H1 (cell line): ENCODE data around the gene NPHS2. TPM values are rescaled to one million over a fixed set of nuclear protein-coding genes. Genes with fewer than 3 reads are reported as not detected.

Experiments used
- CTCF ChIA-PET: fragments of 300-600 bp; sonication (Branson Sonifier 250); formaldehyde crosslinking; loops from one replicate; lab custom pipeline; 2021; ENCODE audit not compliant: partially characterized antibody; lab: Charles Lee
- POLR2A ChIA-PET: fragments of 300-600 bp; sonication (Branson Sonifier 250); formaldehyde crosslinking; loops from one replicate; lab custom pipeline; 2021; ENCODE audit warnings: inconsistent platforms; ENCODE audit not compliant: partially characterized antibody; lab: Charles Lee
- DNase-seq, 2 experiments: peaks; one replicate each; pipeline versions ENCODE4 v3.0.0 to v3.0.0-alpha.2; 2010 to 2022; ENCODE audit warnings: low spot score in 2 of 2, low read depth in 1 of 2, mixed read lengths in 1 of 2
- FAIRE-seq: peaks from 2 replicates; lab custom pipeline; 2011; peaks lifted over from hg19 to GRCh38; lab: Jason Lieb, UNC
- H2AFZ ChIP-seq: 2 replicates; pipeline ENCODE4 v1.8.1; 2012; ENCODE audit warnings: low read length, inconsistent platforms
- H2AK5ac ChIP-seq: 2 replicates; pipeline ENCODE4 v1.6.1; 2013; ENCODE audit warnings: low read depth, low read length
- H2BK120ac ChIP-seq: replicated peaks from 2 replicates; pipeline ENCODE3; 2013; ENCODE audit warnings: low read depth, low read length, inconsistent platforms
- H2BK12ac ChIP-seq: 2 replicates; pipeline ENCODE4 v1.6.1; 2013; ENCODE audit warnings: low read depth, low read length
- H2BK15ac ChIP-seq: 2 replicates; pipeline ENCODE4 v1.6.1; 2013; ENCODE audit warnings: low read length
- H2BK20ac ChIP-seq: 2 replicates; pipeline ENCODE4 v1.6.1; 2013; ENCODE audit warnings: low read length
- H2BK5ac ChIP-seq: 2 replicates; pipeline ENCODE4 v1.6.1; 2013; ENCODE audit warnings: low read depth, low read length
- H3K14ac ChIP-seq: 2 replicates; pipeline ENCODE4 v1.6.1; 2013; ENCODE audit warnings: inconsistent platforms; ENCODE audit not compliant: insufficient read length
- H3K18ac ChIP-seq: 2 replicates; pipeline ENCODE4 v1.6.1; 2013; ENCODE audit warnings: low read length; ENCODE audit errors: extremely low read depth
- H3K23ac ChIP-seq: 2 replicates; pipeline ENCODE4 v1.6.1; 2013; ENCODE audit warnings: inconsistent platforms; ENCODE audit not compliant: insufficient read length
- H3K23me2 ChIP-seq: 2 replicates; pipeline ENCODE4 v1.6.1; 2013; ENCODE audit warnings: low read depth, low read length
- H3K27ac ChIP-seq: 2 replicates; pipeline ENCODE4 v1.6.1; 2011; ENCODE audit warnings: low read depth, low read length, inconsistent platforms
- H3K27me3 ChIP-seq, 4 experiments: replicated peaks in 1 of 4; 1 replicate in 1 of 4; 2 replicates in 3 of 4; pipeline versions ENCODE4 v1.6.1 to v1.8.1; 2011 to 2013; ENCODE audit warnings: low read length in 3 of 4, mild to moderate bottlenecking in 3 of 4, inconsistent platforms in 2 of 4, mixed read lengths in 2 of 4, moderate library complexity in 1 of 4; ENCODE audit not compliant: control insufficient read depth in 3 of 4, insufficient read depth in 3 of 4; ENCODE audit errors: extremely low read depth in 1 of 4
- H3K36me3 ChIP-seq, 4 experiments: 2 replicates each; pipeline versions ENCODE4 v1.6.1 to v1.8.1; 2011 to 2013; ENCODE audit warnings: mild to moderate bottlenecking in 4 of 4, low read length in 3 of 4, moderate library complexity in 2 of 4, control low read depth in 1 of 4, inconsistent platforms in 1 of 4; ENCODE audit not compliant: insufficient read depth in 4 of 4, control insufficient read depth in 2 of 4
- H3K4ac ChIP-seq: replicated peaks from 2 replicates; pipeline ENCODE3; 2013; ENCODE audit warnings: low read length, low read depth, mixed read lengths, inconsistent platforms; ENCODE audit not compliant: insufficient read length
- H3K4me1 ChIP-seq, 4 experiments: replicated peaks in 1 of 4; 1 replicate in 1 of 4; 2 replicates in 3 of 4; pipeline versions ENCODE4 v1.6.1 to v1.8.1; 2011 to 2013; ENCODE audit warnings: low read length in 3 of 4, inconsistent platforms in 2 of 4, mixed read lengths in 1 of 4; ENCODE audit not compliant: insufficient read depth in 4 of 4, control insufficient read depth in 3 of 4
- H3K4me2 ChIP-seq, 2 experiments: 2 replicates each; pipeline versions ENCODE4 v1.6.1 to v1.8.1; 2011 to 2013; ENCODE audit warnings: low read depth in 2 of 2, low read length in 2 of 2, control low read depth in 1 of 2, inconsistent platforms in 1 of 2, mild to moderate bottlenecking in 1 of 2; ENCODE audit not compliant: insufficient read depth in 1 of 2
- H3K4me3 ChIP-seq, 4 experiments: fragments of 200-600, 300-600 bp in 1 of 4; sonication (generic), shearing (Covaris generic), sonication (Bioruptor Twin) in 1 of 4; 2 replicates each; pipeline versions ENCODE4 v1.5.1 to v1.8.1; 2011 to 2016; ENCODE audit warnings: low read length in 4 of 4, low read depth in 3 of 4, control low read depth in 2 of 4, inconsistent platforms in 2 of 4, mild to moderate bottlenecking in 2 of 4, mixed read lengths in 1 of 4, moderate library complexity in 1 of 4; ENCODE audit not compliant: insufficient read depth in 2 of 4; ENCODE audit errors: extremely low read depth in 1 of 4
- H3K56ac ChIP-seq: replicated peaks from 2 replicates; pipeline ENCODE3; 2013; ENCODE audit warnings: low read depth, mild to moderate bottlenecking, mixed read lengths, low read length, inconsistent platforms; ENCODE audit not compliant: insufficient read length
- H3K79me1 ChIP-seq: 2 replicates; pipeline ENCODE4 v1.6.1; 2013; ENCODE audit warnings: low read depth, low read length, control low read depth
- H3K79me2 ChIP-seq, 2 experiments: 2 replicates each; pipeline versions ENCODE4 v1.6.1 to v1.8.1; 2012 to 2013; ENCODE audit warnings: low read length in 2 of 2, mild to moderate bottlenecking in 2 of 2, inconsistent platforms in 1 of 2; ENCODE audit not compliant: insufficient read depth in 2 of 2, control insufficient read depth in 1 of 2
- H3K9ac ChIP-seq, 4 experiments: replicated peaks in 1 of 4; 1 replicate in 1 of 4; 2 replicates in 3 of 4; pipeline versions ENCODE4 v1.6.1 to v1.8.1; 2011 to 2013; ENCODE audit warnings: low read depth in 3 of 4, low read length in 3 of 4, control low read depth in 2 of 4, mild to moderate bottlenecking in 2 of 4, moderate library complexity in 2 of 4, inconsistent platforms in 1 of 4; ENCODE audit errors: extremely low read depth in 1 of 4
- H3K9me3 ChIP-seq, 2 experiments: 2 replicates each; pipeline versions ENCODE4 v1.6.1 to v1.8.1; 2012 to 2013; ENCODE audit warnings: mild to moderate bottlenecking in 2 of 2, moderate library complexity in 2 of 2, control low read depth in 1 of 2, inconsistent platforms in 1 of 2, low read depth in 1 of 2, low read length in 1 of 2, mixed read lengths in 1 of 2; ENCODE audit not compliant: insufficient read depth in 2 of 2
- H4K20me1 ChIP-seq, 2 experiments: replicated peaks in 1 of 2; 2 replicates each; pipeline versions ENCODE3 to v1.8.1; 2011 to 2013; ENCODE audit warnings: inconsistent platforms in 2 of 2, low read length in 2 of 2, mild to moderate bottlenecking in 1 of 2; ENCODE audit not compliant: insufficient read depth in 2 of 2, control insufficient read depth in 1 of 2
- H4K5ac ChIP-seq: 2 replicates; pipeline ENCODE4 v1.6.1; 2013; ENCODE audit warnings: low read length, low read depth, mixed read lengths, inconsistent platforms; ENCODE audit not compliant: insufficient read length
- H4K8ac ChIP-seq: 2 replicates; pipeline ENCODE4 v1.8.0; 2013; ENCODE audit warnings: mild to moderate bottlenecking, moderate library complexity, low read length, inconsistent platforms; ENCODE audit not compliant: insufficient read depth; ENCODE audit errors: extremely low read depth
- H4K91ac ChIP-seq: replicated peaks from 2 replicates; pipeline ENCODE3; 2013; ENCODE audit warnings: low read length, mixed read lengths, inconsistent platforms; ENCODE audit not compliant: insufficient read length
- CTBP2 ChIP-seq: IDR thresholded peaks from 2 replicates; pipeline ENCODE4 v1.7.0; 2011; ENCODE audit warnings: borderline replicate concordance, mild to moderate bottlenecking, moderate library complexity, mixed read lengths, low read length; ENCODE audit not compliant: insufficient read depth, insufficient read length
- EP300 ChIP-seq, 2 experiments: IDR thresholded peaks; 1 replicate in 1 of 2; 2 replicates in 1 of 2; pipeline ENCODE4 v1.6.1; 2011 to 2012; ENCODE audit warnings: low read depth in 2 of 2, low read length in 2 of 2, mild to moderate bottlenecking in 2 of 2, borderline replicate concordance in 1 of 2, inconsistent platforms in 1 of 2, moderate library complexity in 1 of 2
- GTF2F1 ChIP-seq: IDR thresholded peaks from 2 replicates; pipeline ENCODE4 v1.6.1; 2012; ENCODE audit warnings: low read depth, low read length, improper control_type of control experiment, borderline replicate concordance
- HDAC2 ChIP-seq, 2 experiments: fragments of 300-600 bp in 1 of 2; sonication (generic) in 1 of 2; IDR thresholded peaks; 2 replicates each; pipeline ENCODE4 v1.6.1; 2011 to 2012; ENCODE audit warnings: low read depth in 2 of 2, low read length in 2 of 2, mild to moderate bottlenecking in 2 of 2, moderate library complexity in 2 of 2, borderline replicate concordance in 1 of 2, inconsistent platforms in 1 of 2
- JUND ChIP-seq: IDR thresholded peaks from 2 replicates; pipeline ENCODE4 v1.6.1; 2011; ENCODE audit warnings: mild to moderate bottlenecking, improper control_type of control experiment, low read length
- SP4 ChIP-seq: IDR thresholded peaks from 2 replicates; pipeline ENCODE4 v1.6.1; 2012; ENCODE audit warnings: low read length, inconsistent platforms
- TBP ChIP-seq: IDR thresholded peaks from 2 replicates; pipeline ENCODE4 v1.6.1; 2011; ENCODE audit warnings: low read depth, low read length, improper control_type of control experiment
- WGBS, 2 experiments: shearing (Covaris generic) in 1 of 2; methylation state at CpG; one replicate each; pipeline versions ENCODE4 v1.1.6 to v1.1.7; 2013 to 2015; ENCODE audit warnings: low lambda C conversion rate in 2 of 2, mixed read lengths in 2 of 2, inconsistent platforms in 1 of 2, low coverage in 1 of 2, missing lambda C conversion rate in 1 of 2; ENCODE audit not compliant: insufficient replicate concordance in 2 of 2, insufficient coverage in 1 of 2, insufficient read length in 1 of 2; ENCODE audit errors: extremely low coverage in 1 of 2, missing lambda C conversion rate in 1 of 2; 5-methylcytosine and 5-hydroxymethylcytosine counted together
- polyA plus RNA-seq, 7 experiments: library from polyadenylated mRNA; depleted of rRNA in 3 of 7; stranded (reverse) in 5 of 7; unstranded in 2 of 7; fragments of >200 nt in 5 of 7; fragments of 200-250 nt in 2 of 7; gene quantifications; 1 replicate in 5 of 7; 2 replicates in 1 of 7; 4 replicates in 1 of 7; pipeline versions ENCODE4 v1.2.1 to v1.2.3, GENCODE V29; 2011 to 2013; ENCODE audit warnings: missing spikeins in 2 of 7, mixed read lengths in 2 of 7
- total RNA-seq: library from RNA; stranded (reverse); fragmentation: NEBNext Ultra II Directional; extraction: Animal tissue kit (Norgen Biotek cat#: 25700); gene quantifications from 2 replicates; pipeline ENCODE4 v1.2.1, GENCODE V29; 2021

Gene NPHS2
- total and polyA plus RNA-seq, 2 of the 8 experiments (the other 6 are each of a cell fraction or from before 2014, with no cell fraction given), result not detected

- no peak overlapping the region for H3K9ac ChIP-seq
- no peak overlapping the region; the same call in none of the 2 replicates for H3K18ac ChIP-seq
- no peak overlapping the region for H4K91ac ChIP-seq
- no peak overlapping the region for H2BK20ac ChIP-seq
- no peak overlapping the region for H2BK15ac ChIP-seq
- peak overlapping the region; percentile 59; the same call in 1 of the 2 replicates for H4K8ac ChIP-seq
- no peaks in the 10 kb centered on the region for H3K79me1 ChIP-seq
- ChIA-PET POLR2A (no interaction called here), CTCF (interaction anchor here (0.7 to 1.5 kb wide), 7 partner anchors 9 to 128 kb away, joined by 3 to 4 read pairs (median 3); no protein-coding TSS in a partner anchor)
- no peaks in the 10 kb centered on the region for H4K20me1 ChIP-seq
- H2BK5ac ChIP-seq, result no peak overlapping the region
- no peak overlapping the region for H3K23ac ChIP-seq
- FAIRE-seq (no peak), DNase-seq (no peak)
- H3K9me3 ChIP-seq, result peaks cover 3% of the 10 kb centered on the region in 2 experiments; a peak in 2 of 4 replicates
- no peaks in the 10 kb centered on the region for H3K79me2 ChIP-seq
- peaks cover 13 to 55% (median 36%) of the 10 kb centered on the region in 4 experiments for H3K27me3 ChIP-seq
- H3K27ac ChIP-seq, result no peak overlapping the region
- H3K4ac ChIP-seq, result no peak overlapping the region
- WGBS, 2 experiments, result 59% methylated on average over 7 of the region's 7 CpGs; no CpG with 5 or more reads in 1 of the 2 experiments
- H2BK12ac ChIP-seq, result no peak overlapping the region
- peak overlapping the region; percentile 46 to 53; a peak in 3 of 4 replicates for H3K4me2 ChIP-seq
- H2AFZ ChIP-seq, result no peak overlapping the region
- H2BK120ac ChIP-seq, result no peak overlapping the region
- TF ChIP-seq CTBP2, result no peak
- no peak for TF ChIP-seq GTF2F1
- no peak for TF ChIP-seq HDAC2 (IDR thresholded peaks at IDR 0.05; ENCODE audit: borderline replicate concordance in 1 of 2, low read depth in 2 of 2, low read length in 2 of 2)
- no peak for TF ChIP-seq SP4
- TF ChIP-seq JUND, result no peak
- no peak for TF ChIP-seq EP300 (IDR thresholded peaks at IDR 0.05; ENCODE audit: borderline replicate concordance in 1 of 2, low read depth in 2 of 2, low read length in 2 of 2)
- TF ChIP-seq TBP, result no peak
- no peaks in the 10 kb centered on the region; a peak in 1 of 8 replicates for H3K36me3 ChIP-seq
- no peaks in the 10 kb centered on the region for H3K23me2 ChIP-seq
- no peak overlapping the region for H3K56ac ChIP-seq
- peak overlapping the region in 3 of 4 experiments; percentile 0 to 44 (median 14); a peak in 4 of 8 replicates for H3K4me3 ChIP-seq
- H4K5ac ChIP-seq, result no peak overlapping the region
- no peak overlapping the region for H3K14ac ChIP-seq
- no peaks in the 10 kb centered on the region; a peak in 1 of 7 replicates for H3K4me1 ChIP-seq
- H2AK5ac ChIP-seq, result no peak overlapping the region
Measured at GRCh38 chr1:179591253-179591591, 15.5 kb upstream of the NPHS2 start.
